ENCODE measurements around the gene INS.

Gene INS

DNA sequence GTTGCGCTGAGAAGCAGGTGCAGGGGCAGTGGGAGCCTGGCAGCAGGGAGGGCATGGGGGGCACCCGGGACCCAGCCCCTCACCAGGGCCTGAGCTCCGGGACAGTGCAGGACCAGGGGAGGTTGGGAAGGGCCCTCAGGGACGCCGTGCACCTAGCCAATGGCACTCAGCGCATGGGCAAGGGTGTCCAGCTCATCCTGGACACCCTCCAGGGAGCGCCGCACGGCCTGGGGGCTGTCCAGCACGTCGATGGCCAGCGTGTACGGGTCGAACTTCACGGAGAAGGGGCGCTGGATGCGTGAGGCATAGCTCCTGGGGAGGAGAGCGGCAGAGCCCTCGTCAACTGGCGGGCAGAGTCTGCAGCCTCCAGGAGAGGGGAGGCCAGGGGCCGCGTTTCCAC, 3.1 kb upstream of the INS start:
- no peak for DNase-seq

- DNase-seq, result no peak
Observed at GRCh38 chr11:2163428-2163978, 2.5 kb upstream of the INS start.

DNA sequence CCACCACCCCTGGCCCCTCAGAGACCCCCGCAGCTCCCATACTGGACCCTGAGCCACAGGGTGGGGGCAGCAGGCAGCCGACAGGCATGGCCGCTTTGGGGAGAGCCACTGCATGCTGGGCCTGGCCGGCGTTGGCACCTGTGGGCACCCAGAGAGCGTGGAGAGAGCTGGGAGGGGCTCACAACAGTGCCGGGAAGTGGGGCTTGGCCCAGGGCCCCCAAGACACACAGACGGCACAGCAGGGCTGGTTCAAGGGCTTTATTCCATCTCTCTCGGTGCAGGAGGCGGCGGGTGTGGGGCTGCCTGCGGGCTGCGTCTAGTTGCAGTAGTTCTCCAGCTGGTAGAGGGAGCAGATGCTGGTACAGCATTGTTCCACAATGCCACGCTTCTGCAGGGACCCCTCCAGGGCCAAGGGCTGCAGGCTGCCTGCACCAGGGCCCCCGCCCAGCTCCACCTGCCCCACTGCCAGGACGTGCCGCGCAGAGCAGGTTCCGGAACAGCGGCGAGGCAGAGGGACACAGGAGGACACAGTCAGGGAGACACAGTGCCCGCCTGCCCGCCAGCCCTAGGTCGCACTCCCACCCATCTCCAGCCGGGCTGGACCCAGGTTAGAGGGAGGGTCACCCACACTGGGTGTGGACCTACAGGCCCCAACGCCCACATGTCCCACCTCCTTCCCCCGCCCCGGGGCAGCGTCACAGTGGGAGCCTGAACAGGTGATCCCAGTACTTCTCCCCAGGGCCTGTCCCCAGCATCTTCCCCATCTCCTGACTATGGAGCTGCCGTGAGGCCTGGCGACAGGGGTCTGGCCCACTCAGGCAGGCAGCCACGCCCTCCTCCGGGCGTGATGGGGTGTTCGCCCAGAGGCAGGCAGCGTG, 1.2 kb downstream of the INS start:
- no peak for DNase-seq

GRCh38 chr11:2158966-2159365, 2.0 kb downstream of the INS start:
- DNase-seq, result no peak

DNA sequence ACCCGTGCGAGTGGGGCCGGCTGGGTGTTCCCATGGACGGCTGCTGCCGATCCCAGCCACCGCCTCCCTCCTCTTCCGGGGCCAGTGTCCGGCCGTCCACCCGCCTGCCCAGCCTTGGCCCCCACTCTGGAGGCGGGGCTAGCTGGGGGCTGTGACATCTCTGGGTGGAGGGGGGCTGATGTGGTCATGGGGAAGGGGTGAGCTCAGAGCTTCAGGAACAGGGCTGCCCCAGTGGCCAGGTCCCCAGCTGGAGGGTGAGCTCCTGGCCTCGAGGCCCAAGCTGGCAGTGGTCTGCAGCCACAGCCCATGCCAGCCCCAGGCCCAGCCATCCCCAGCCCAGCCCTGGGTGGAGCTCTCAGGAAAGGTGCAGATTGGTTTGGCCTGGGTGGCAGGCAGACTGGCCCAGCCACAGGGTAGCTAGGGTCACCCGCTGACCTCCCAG, 2.7 kb downstream of the INS start:
- DNase-seq, result no peak

DNA sequence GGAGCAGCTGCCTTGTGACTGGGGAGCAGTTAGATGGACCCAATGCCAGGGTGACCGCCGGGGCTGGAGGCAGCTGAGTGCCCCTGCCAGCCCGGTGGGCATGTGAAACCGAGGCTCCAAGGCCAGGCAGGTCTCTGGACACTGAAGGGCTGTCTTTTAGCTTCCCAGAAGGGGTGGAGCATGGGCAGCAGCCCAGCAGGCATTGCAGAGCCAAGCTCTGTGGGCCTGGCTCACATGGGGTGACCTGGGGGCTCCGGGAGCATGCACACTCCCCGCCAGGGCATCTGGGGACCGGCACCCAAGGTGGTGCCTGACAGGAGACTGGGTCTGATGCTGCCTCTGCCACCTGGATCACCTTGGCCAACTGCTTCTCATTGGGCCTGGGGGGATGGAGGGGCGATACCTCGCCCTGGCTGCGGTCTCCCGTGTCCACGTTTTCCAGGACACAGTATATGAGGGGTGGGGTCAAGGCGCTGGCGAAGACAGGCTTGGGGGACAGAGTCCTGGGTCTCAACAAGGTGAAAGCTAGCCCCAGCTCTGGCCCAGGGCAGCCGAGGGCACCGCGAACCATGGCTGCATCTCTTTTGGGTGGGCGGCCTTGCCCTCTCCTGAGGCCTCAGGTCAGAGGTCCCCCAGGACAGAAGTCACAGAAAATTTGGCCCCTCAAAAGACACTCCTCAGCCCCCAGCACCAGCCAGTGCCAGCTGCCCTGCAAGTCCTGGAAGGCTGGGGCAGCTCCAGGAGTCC, 3.5 kb downstream of the INS start:
- no peak for DNase-seq

DNA sequence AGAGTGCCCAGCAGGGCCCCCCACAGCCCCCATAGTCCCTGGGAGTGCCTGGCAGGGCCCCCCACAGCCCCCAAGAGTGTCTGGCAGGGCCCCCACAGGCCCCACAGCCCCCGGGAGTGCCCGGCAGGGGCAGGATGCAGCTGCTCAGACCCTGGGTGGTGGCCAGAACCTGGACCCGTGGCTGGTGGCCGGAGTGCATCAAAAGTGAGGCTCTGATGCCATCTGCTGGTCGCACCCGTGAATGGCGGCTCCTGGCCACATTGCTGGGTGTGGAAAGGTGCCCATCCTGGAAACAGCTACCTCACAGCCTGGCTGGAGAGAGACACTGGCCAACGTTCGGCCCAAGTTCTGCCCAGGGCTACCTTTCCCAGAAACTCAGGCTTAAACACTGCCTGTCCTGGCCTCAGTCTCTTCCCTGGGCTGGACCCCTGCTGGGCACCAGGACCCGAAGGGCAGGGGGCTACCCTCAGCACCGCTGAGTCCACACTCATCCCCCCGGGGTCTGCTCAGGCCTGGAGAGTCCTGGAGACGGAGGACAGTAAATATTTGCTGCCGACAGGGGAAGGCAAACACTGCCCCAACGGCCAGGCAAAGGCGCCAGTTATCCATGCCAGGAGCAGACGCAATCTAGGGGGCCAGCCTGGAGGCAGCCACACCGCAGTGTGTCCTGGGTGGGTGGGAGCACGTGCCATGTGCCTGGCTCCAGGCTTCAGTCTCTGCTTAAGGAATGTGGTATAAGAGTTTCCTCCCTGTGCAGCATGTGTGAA, 4.4 kb downstream of the INS start:
- DNase-seq, result peak; percentile 47

DNA sequence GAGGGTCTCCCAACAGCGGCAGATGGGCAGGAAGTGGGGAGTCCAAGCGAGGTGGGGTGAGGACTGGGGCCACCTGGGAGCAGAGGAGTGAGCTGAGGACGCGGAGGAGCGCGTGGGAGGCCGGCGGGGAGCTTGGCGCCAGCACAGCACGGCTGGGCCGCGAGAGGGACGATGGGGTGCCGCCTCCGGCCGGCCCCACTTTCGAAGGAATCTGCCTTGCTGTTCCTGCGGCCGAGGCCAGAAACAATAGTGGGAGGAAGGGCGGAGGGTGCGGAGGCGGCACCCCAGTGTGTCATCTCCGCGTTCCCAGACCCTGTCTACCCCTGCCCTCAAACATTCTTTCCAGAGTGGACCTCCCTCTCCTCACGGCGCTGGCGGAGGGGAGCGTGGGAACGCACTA, 5.5 kb downstream of the INS start:
- no peak for DNase-seq

DNA sequence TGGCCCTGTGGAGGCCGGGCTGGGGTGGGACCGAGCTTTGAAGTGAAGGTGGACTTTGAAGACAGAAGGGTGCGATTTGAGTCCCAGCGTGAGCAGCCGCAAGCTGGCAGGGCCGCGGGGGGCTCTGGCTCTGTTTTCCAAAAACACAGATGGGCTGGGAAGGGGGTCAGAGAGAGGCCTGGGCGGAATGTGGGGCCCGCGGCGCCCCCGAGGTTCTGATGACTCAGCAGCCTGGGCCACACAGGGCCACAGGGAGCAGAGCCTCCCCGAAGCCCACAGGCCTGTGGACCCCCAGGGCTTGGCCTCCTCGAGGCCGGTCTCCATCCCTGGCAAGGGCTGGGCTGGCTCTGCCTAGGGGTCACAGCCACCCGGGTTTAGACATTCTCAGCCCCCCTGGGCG, 6.1 kb downstream of the INS start:
- no peak for DNase-seq

GRCh38 chr11:2154195-2154585, 6.8 kb downstream of the INS start:
- no peak for DNase-seq

DNA sequence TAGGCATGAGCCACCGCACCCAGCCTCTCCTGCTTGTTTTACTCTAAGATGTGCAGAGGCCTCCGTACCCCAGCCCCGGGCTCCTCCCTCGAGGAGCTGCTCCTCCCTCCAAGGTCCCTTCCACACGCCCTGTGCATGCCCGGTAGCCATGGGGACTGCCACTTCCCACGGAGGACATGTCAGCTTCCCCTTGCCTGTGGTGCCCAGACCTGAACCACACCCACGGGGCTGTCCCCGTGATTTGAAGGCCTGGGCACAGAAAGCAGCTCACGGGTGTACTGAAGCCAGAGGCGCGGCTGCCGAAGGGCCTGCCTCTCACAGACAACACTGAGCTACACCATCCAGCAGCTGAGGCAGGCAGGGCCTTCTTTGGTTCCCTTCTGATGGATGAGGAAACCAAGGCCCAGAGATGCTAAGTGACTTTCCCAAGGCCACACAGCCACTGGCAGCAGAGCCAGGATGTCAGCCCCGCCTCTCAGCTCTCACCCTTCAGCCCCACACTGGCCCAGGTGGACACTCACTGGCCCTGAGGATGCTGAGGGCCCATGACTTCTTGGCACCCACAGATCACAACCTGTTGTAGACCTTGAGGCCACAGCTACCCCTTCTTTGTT, 7.3 kb downstream of the INS start:
- no peak for DNase-seq

- peak; percentile 73 for DNase-seq
Observed at GRCh38 chr11:2151500-2152257, 9.3 kb downstream of the INS start.

GRCh38 chr11:2149864-2150847, 10.9 kb downstream of the INS start:
- peak; percentile 20 for DNase-seq

DNA sequence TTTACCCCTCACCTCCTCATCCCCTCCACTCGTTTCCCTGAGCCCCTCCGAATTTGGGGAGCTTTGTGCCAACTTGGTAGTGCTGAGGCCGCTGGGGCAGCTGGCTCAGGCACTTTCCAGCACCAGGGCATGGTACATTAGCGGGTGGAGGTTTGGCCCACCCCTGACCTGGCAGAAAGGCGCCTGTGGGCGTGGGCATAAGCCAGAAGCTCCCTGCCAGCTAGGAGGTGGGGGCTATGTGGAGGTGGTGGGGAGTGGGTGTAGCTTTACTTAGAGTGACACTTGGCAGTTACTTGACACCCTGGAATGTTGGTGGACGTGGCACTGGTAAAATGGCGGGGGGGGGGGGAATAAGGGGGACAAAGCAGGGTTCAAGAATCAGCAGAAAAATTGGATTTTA, 11.5 kb downstream of the INS start:
- no peak for DNase-seq

DNA sequence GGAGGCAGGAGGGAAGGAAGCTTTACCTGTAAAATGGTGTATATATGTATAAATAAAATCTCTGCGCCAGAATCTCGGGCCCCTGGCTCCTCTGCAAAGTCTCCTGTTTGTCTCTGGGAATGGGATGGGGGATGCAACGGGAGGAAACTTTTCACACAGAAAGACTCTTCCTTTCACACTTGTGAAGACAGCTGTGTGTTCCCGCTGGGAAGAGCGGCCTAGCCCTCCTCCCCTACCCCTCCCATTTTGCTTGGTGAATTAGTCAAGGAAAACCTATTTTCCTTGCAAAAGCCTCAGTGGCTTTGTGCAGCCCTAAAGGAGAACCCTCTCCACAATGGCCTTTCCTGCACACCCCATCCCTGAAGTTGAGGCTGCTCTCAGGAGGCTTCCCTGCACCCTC, 12.4 kb downstream of the INS start:
- DNase-seq, result no peak

DNA sequence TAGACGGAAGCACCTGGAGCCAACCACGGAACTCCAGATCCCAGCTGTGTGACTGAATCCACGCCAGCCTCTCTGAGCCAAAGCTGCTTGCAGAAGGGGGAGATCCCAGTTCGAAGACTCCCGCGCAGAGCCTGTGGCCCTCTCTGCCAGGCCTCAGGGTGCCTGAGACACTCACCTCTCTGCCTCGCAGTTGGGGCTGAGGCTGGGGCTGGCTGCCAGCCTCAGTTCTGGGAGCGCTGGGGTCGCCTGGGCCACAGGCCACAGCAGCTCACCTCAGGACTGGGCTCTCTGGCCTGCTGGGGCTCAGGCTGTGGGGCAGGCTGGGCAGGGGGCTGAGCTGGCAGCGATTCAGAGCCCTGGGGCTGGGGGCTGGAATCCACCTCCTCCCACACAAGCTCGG, 13.6 kb downstream of the INS start:
- no peak for DNase-seq

GRCh38 chr11:2146051-2146450, 15.0 kb downstream of the INS start:
- DNase-seq, result no peak

- no peak for DNase-seq
Observed at GRCh38 chr11:2144544-2145248, 16.3 kb downstream of the INS start.

DNA sequence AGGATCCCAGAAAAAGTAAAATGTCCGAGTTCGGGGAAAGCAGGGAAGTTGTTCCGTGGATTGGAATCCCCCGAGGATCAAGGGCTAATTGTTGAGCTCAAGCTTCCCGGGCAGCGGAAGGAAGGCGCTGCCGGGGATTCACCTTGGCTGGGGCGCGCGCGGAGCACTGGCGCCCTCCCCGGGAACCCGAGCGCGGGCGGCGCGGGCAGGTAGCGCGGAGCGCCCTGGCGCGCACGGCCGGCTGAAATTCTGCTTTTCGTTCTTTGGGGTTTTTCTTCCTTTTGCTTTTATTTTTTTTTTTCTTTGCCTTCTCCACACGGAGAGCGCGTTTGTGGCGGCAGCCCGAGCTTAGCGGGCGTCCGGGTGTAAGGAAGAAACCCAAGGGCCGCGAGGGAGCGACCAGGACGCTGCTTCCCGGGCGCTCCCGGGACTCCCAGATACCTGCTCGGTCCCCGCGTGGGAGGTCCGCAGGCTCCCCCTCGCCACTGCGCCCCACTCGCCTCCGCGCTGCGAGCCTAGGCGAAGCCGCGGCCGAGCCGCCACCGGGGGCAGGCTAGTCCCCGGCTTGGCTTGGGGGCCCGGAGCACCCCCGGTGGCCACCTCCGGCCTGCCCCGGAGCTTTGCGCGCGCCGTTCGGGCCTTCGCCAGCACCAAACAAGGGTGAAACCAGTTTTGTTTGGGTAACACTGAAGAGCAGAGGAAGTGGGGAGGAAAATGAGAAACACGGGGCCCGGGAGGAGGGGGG, 17.0 kb downstream of the INS start:
- DNase-seq, result no peak
